MCF 10A (cell line): ENCODE results near the gene HYAL3. TPM values are rescaled to one million over a fixed set of nuclear protein-coding genes. Genes with fewer than 3 reads are reported as not detected.

ENCODE experiments used
- BruUV-seq: library from RNA; stranded (reverse); fragments of 400-500 nt; replicated peaks from 2 replicates; lab custom pipeline; 2021; lab: Mats Ljungman, UMichigan
- CTCF ChIA-PET: fragments of 300-600 bp; sonication (Branson Sonifier 250); formaldehyde crosslinking; extraction: SDS; loops from one replicate; lab custom pipeline; 2021; ENCODE audit warnings: antibody characterized with exemption, inconsistent platforms; lab: Yijun Ruan, JAX
- POLR2A ChIA-PET: fragments of 300-600, 350-650 bp; sonication (Branson Sonifier 250); formaldehyde crosslinking; extraction: SDS; loops from one replicate; lab custom pipeline; 2020; ENCODE audit warnings: antibody characterized with exemption, inconsistent platforms; lab: Yijun Ruan, JAX
- DNase-seq: peaks from one replicate; pipeline ENCODE4 v3.0.0-alpha.2; 2018; ENCODE audit not compliant: unreplicated experiment
- H3K27ac Mint-ChIP-seq: one replicate; pipeline ENCODE4 v1.8.0; 2022; ENCODE audit warnings: mild to moderate bottlenecking, low read depth, mixed read lengths; ENCODE audit not compliant: unreplicated experiment
- H3K27me3 Mint-ChIP-seq: one replicate; pipeline ENCODE4 v1.8.0; 2022; ENCODE audit warnings: mixed read lengths; ENCODE audit not compliant: insufficient read depth, unreplicated experiment
- H3K36me3 Mint-ChIP-seq: one replicate; pipeline ENCODE4 v1.8.0; 2022; ENCODE audit warnings: mild to moderate bottlenecking, moderate library complexity, mixed read lengths; ENCODE audit not compliant: insufficient read depth, unreplicated experiment
- H3K4me1 Mint-ChIP-seq: one replicate; pipeline ENCODE4 v1.8.0; 2022; ENCODE audit warnings: mixed read lengths; ENCODE audit not compliant: insufficient read depth, unreplicated experiment
- H3K4me3 Mint-ChIP-seq: one replicate; pipeline ENCODE4 v1.8.0; 2022; ENCODE audit warnings: mild to moderate bottlenecking, moderate library complexity, mixed read lengths; ENCODE audit not compliant: unreplicated experiment
- H3K9me3 Mint-ChIP-seq: one replicate; pipeline ENCODE4 v1.8.0; 2022; ENCODE audit warnings: mixed read lengths; ENCODE audit not compliant: unreplicated experiment
- CTCF ChIP-seq: fragments of 200-600 bp; IDR thresholded peaks from one replicate; pipeline ENCODE4 v1.8.0; 2022; ENCODE audit warnings: antibody characterized with exemption, mild to moderate bottlenecking; ENCODE audit not compliant: unreplicated experiment
- intact Hi-C: fragments of 100-400 bp; cut with micrococcal nuclease; formaldehyde crosslinking; loops from 2 replicates; pipeline ENCODE4 v1.14.1; 2022
- total RNA-seq: library from RNA; stranded (reverse); gene quantifications from 2 replicates; pipeline ENCODE4 v1.2.3, GENCODE V29; 2022

The HYAL3 gene
- total RNA-seq, 1 experiment from 2014 or later = 2.3 TPM

- TF ChIP-seq CTCF = no peak
- CTCF ChIA-PET = interaction anchor here (1.0 to 1.7 kb wide), 2 partner anchors 11 to 13 kb away, joined by 4 to 5 read pairs; no protein-coding TSS in a partner anchor
- DNase-seq = no peak
- no TSS peak for BruUV-seq
- H3K4me3 Mint-ChIP-seq = peak overlapping the region; percentile 44
- intact Hi-C loops = no loop called here
- H3K27me3 Mint-ChIP-seq = no peaks in the 10 kb centered on the region
- no peak overlapping the region for H3K27ac Mint-ChIP-seq
- H3K9me3 Mint-ChIP-seq = no peaks in the 10 kb centered on the region
- POLR2A ChIA-PET = interaction anchor here (0.6 to 4.9 kb wide), 7 partner anchors 8 to 42 kb away, joined by 3 to 79 read pairs (median 3); partner anchors contain the start of genes CYB561D2, IFRD2, NPRL2 and ZMYND10
- H3K36me3 Mint-ChIP-seq = peaks cover 43% of the 10 kb centered on the region
- peaks cover 22% of the 10 kb centered on the region for H3K4me1 Mint-ChIP-seq
Observed at GRCh38 chr3:50334339-50335075, 35.3 kb upstream of the HYAL3 start.

- no TSS peak for BruUV-seq
- Mint-ChIP-seq H3K27ac (no peak overlapping the region), H3K4me1 (peaks cover 20% of the 10 kb centered on the region), H3K36me3 (peaks cover 50% of the 10 kb centered on the region), H3K9me3 (no peaks in the 10 kb centered on the region), H3K27me3 (no peaks in the 10 kb centered on the region), H3K4me3 (peak overlapping the region; percentile 44)
- ChIA-PET CTCF (interaction anchor here (1.0 to 1.7 kb wide), 3 partner anchors 10 to 15 kb away, joined by 3 to 5 read pairs (median 4); no protein-coding TSS in a partner anchor), POLR2A (interaction anchor here (1.4 to 4.9 kb wide), 3 partner anchors 15 to 42 kb away, joined by 3 to 79 read pairs (median 6); partner anchors contain the start of genes CYB561D2, IFRD2 and NPRL2)
- no peak for TF ChIP-seq CTCF
- DNase-seq = no peak
- intact Hi-C loops = no loop called here
Observed at GRCh38 chr3:50333744-50334328, 34.6 kb upstream of the HYAL3 start.

GRCh38 chr3:50331364-50331907 is 32.2 kb upstream of the HYAL3 start:
- H3K4me1 Mint-ChIP-seq = peaks cover 12% of the 10 kb centered on the region
- POLR2A ChIA-PET = interaction anchor here (0.7 to 0.8 kb wide), 2 partner anchors 14 to 61 kb away, joined by 3 read pairs; no protein-coding TSS in a partner anchor
- DNase-seq = no peak
- CTCF ChIA-PET = interaction anchor here (1.2 kb wide), 1 partner anchor 12 kb away, joined by 3 read pairs; no protein-coding TSS in a partner anchor
- intact Hi-C loops = no loop called here
- H3K27me3 Mint-ChIP-seq = no peaks in the 10 kb centered on the region
- no peak overlapping the region for H3K4me3 Mint-ChIP-seq
- H3K36me3 Mint-ChIP-seq = peaks cover 56% of the 10 kb centered on the region
- BruUV-seq = no TSS peak
- H3K9me3 Mint-ChIP-seq = no peaks in the 10 kb centered on the region
- no peak for TF ChIP-seq CTCF
- H3K27ac Mint-ChIP-seq = no peak overlapping the region

GRCh38 chr3:50330330-50330729 is 31.1 kb upstream of the HYAL3 start:
- no peaks in the 10 kb centered on the region for H3K9me3 Mint-ChIP-seq
- H3K4me3 Mint-ChIP-seq = no peak overlapping the region
- peaks cover 9% of the 10 kb centered on the region for H3K4me1 Mint-ChIP-seq
- POLR2A ChIA-PET = no interaction called here
- DNase-seq = no peak
- intact Hi-C loops = no loop called here
- H3K27ac Mint-ChIP-seq = no peak overlapping the region
- H3K27me3 Mint-ChIP-seq = no peaks in the 10 kb centered on the region
- H3K36me3 Mint-ChIP-seq = peaks cover 51% of the 10 kb centered on the region
- BruUV-seq = no TSS peak
- no peak for TF ChIP-seq CTCF
- CTCF ChIA-PET = interaction anchor here (1.4 kb wide), 1 partner anchor 32 kb away, joined by 5 read pairs; the partner anchor contains the start of genes HYAL3 and NAA80
